IMR-90 (cell line): ENCODE results near the gene MAZ.
"Not testable (repeated sequence)": the region's sequence is repeated elsewhere in the genome, so short reads cannot be mapped to it uniquely, and the experiment has no call there.

Source experiments
- BHLHE40 ChIP-seq: fragments of 150-350 bp; IDR thresholded peaks from 2 replicates; pipeline ENCODE4 v1.6.1; 2016; ENCODE audit warnings: mild to moderate bottlenecking, low read depth, low read length
- CEBPB ChIP-seq: IDR thresholded peaks from 2 replicates; pipeline ENCODE4 v1.6.1; 2012; ENCODE audit warnings: low read depth, low read length, improper control_type of control experiment
- CHD1 ChIP-seq: IDR thresholded peaks from 2 replicates; pipeline ENCODE4 v1.6.1; 2012; ENCODE audit warnings: low read depth, low read length, improper control_type of control experiment
- CTCF ChIP-seq: conservative IDR thresholded peaks from 2 replicates; pipeline ENCODE4 v1.5.1; 2012; ENCODE audit warnings: mild to moderate bottlenecking, low read depth, low read length, improper control_type of control experiment
- FOS ChIP-seq: fragments of 150-350 bp; IDR thresholded peaks from 2 replicates; pipeline ENCODE4 v1.6.1; 2016; ENCODE audit warnings: low read depth, low read length
- MAFK ChIP-seq: IDR thresholded peaks from 2 replicates; pipeline ENCODE4 v1.6.1; 2012; ENCODE audit warnings: low read depth, low read length, improper control_type of control experiment
- MAZ ChIP-seq: IDR thresholded peaks from 2 replicates; pipeline ENCODE4 v1.6.1; 2012; ENCODE audit warnings: low read depth, mild to moderate bottlenecking, low read length, improper control_type of control experiment, moderate library complexity, borderline replicate concordance
- MXI1 ChIP-seq: IDR thresholded peaks from 2 replicates; pipeline ENCODE4 v1.6.1; 2012; ENCODE audit warnings: low read depth, mild to moderate bottlenecking, low read length, moderate library complexity, borderline replicate concordance
- POLR2A ChIP-seq: IDR thresholded peaks from 2 replicates; pipeline ENCODE4 v1.6.1; 2012; ENCODE audit warnings: mild to moderate bottlenecking, low read depth, low read length
- RAD21 ChIP-seq: IDR thresholded peaks from 2 replicates; pipeline ENCODE4 v1.6.1; 2012; ENCODE audit warnings: low read length, improper control_type of control experiment
- RFX5 ChIP-seq: IDR thresholded peaks from 2 replicates; pipeline ENCODE4 v1.8.0; 2012; ENCODE audit warnings: low read depth, mild to moderate bottlenecking, low read length, moderate library complexity
- USF2 ChIP-seq: fragments of 150-350 bp; IDR thresholded peaks from 2 replicates; pipeline ENCODE4 v1.6.1; 2017; ENCODE audit warnings: mild to moderate bottlenecking, antibody characterized with exemption, low read length, low read depth

DNA sequence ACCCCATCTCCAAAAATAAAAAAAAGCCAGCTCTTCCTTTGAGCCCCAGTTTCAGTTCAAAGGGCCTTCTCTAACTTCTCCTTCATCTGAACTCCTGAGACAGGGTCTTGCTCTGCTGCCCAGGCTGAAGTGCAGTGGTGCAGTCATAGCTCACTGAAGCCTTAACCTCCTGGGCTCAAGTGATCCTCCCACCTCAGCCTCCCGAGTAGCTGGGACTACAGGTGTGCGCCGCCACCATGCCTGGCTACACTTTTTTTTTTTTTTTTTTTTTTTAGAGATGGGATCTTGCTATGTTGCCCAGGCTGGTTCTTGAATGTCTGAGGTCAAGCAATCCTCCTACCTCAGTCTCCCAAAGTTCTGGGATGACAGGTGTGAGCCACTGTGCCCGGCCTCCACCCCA, 26.9 kb downstream of the MAZ start:
- not testable (repeated sequence) for TF ChIP-seq RAD21, POLR2A, BHLHE40, CTCF, MXI1, USF2, MAZ, RFX5, CHD1, MAFK, FOS, CEBPB
